Upper lobe of left lung (tissue), 4 donors: ENCODE data around the gene TBC1D3B.
"Not testable (repeated sequence)": the region's sequence is repeated elsewhere in the genome, so short reads cannot be mapped to it uniquely, and the experiment has no call there.

Source experiments
- EP300 ChIP-seq, 4 donors: sonication (generic); formaldehyde crosslinking; IDR thresholded peaks; one replicate each; pipeline ENCODE4 v1.5.1; 2017; ENCODE audit warnings: antibody characterized with exemption in 4 of 4, control low read depth in 2 of 4
- POLR2A ChIP-seq, 4 donors: fragments of 450-650 bp; IDR thresholded peaks; one replicate each; pipeline ENCODE4 v1.5.1; 2016 to 2017; ENCODE audit warnings: antibody characterized with exemption in 4 of 4, mild to moderate bottlenecking in 2 of 4
- POLR2AphosphoS5 ChIP-seq, 2 donors: sonication (generic); formaldehyde crosslinking; IDR thresholded peaks; one replicate each; pipeline ENCODE4 v1.5.1; 2017; ENCODE audit warnings: antibody characterized with exemption in 2 of 2
- TF ChIP-seq, protein P1 (sequence below), 6 experiments: fragments of 450-650 bp in 4 of 6; fragments of 200-600 bp in 2 of 6; sonication (generic) in 2 of 6; IDR thresholded peaks; one replicate each; pipeline ENCODE4 v1.5.1; 2016 to 2019; ENCODE audit warnings: antibody characterized with exemption in 6 of 6

DNA sequence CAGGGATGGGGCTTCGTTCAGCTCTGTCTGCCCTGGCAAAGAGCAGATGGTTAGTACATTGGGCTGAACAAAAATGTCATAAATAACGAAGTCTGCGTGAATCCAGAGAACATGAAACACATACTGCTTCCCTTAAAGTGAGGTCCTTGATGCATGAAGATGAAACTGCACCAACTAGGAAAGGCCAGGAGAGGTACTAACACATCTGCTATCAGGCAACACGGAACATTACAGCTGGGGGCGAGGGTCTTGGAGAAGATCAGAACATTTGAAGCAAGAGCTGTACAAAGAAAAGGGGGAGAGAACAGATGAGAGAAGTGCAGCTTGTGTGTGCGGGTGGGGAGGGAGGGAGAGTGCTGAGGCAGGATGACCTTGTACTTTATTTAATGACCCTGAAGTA is 30.9 kb upstream of the TBC1D3B start:
- TF ChIP-seq, protein P1, sequence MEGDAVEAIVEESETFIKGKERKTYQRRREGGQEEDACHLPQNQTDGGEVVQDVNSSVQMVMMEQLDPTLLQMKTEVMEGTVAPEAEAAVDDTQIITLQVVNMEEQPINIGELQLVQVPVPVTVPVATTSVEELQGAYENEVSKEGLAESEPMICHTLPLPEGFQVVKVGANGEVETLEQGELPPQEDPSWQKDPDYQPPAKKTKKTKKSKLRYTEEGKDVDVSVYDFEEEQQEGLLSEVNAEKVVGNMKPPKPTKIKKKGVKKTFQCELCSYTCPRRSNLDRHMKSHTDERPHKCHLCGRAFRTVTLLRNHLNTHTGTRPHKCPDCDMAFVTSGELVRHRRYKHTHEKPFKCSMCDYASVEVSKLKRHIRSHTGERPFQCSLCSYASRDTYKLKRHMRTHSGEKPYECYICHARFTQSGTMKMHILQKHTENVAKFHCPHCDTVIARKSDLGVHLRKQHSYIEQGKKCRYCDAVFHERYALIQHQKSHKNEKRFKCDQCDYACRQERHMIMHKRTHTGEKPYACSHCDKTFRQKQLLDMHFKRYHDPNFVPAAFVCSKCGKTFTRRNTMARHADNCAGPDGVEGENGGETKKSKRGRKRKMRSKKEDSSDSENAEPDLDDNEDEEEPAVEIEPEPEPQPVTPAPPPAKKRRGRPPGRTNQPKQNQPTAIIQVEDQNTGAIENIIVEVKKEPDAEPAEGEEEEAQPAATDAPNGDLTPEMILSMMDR (IDR thresholded peaks at IDR 0.05), result not testable (repeated sequence)
- TF ChIP-seq POLR2A, POLR2AphosphoS5, EP300 (IDR thresholded peaks at IDR 0.05): not testable (repeated sequence)
